Urinary bladder (tissue), 4 donors: ENCODE data around the gene GPC6. TPM values are rescaled to one million over a fixed set of nuclear protein-coding genes. Genes with fewer than 3 reads are reported as not detected.

Experiments
- DNase-seq: peaks from one replicate; pipeline ENCODE4 v3.0.0-alpha.2; 2015; ENCODE audit errors: extremely low spot score
- H3K27ac ChIP-seq: one replicate; pipeline ENCODE4 v1.5.1; 2013; ENCODE audit warnings: low read depth, mild to moderate bottlenecking, moderate library complexity
- H3K36me3 ChIP-seq: one replicate; pipeline ENCODE4 v1.6.1; 2013; ENCODE audit warnings: mild to moderate bottlenecking, moderate library complexity; ENCODE audit not compliant: insufficient read depth
- H3K4me1 ChIP-seq: one replicate; pipeline ENCODE4 v1.6.1; 2013; ENCODE audit warnings: mild to moderate bottlenecking, moderate library complexity; ENCODE audit not compliant: insufficient read depth
- H3K4me3 ChIP-seq: one replicate; pipeline ENCODE4 v1.5.1; 2013; ENCODE audit warnings: low read depth, low read length
- WGBS: extraction: QIAGEN DNeasy Blood & Tissue Kit; methylation state at CpG from one replicate; pipeline ENCODE4 v1.1.7; 2013; 5-methylcytosine and 5-hydroxymethylcytosine counted together
- polyA plus RNA-seq: library from polyadenylated mRNA; stranded (reverse); fragments of 200-250 nt; gene quantifications from one replicate; pipeline ENCODE4 v1.2.3, GENCODE V29; 2013
- total RNA-seq: library from RNA; depleted of rRNA; stranded (reverse); fragments of >200 nt; gene quantifications from one replicate; pipeline ENCODE4 v1.2.3, GENCODE V29; 2014
- donor health status: healthy with polysubstance abuse.
- donor health status: healthy.

Gene GPC6
- total and polyA plus RNA-seq, 2 donors = 8.8 to 126 TPM

GRCh38 chr13:93364166-93364565 is 137.6 kb downstream of the GPC6 start:
- WGBS = 82% methylated on average over 5 of the region's 5 CpGs

GRCh38 chr13:93368296-93368695 is 141.7 kb downstream of the GPC6 start:
- WGBS = no CpG with 5 or more reads among the region's 1 CpG
- DNase-seq = no peak

More at GRCh38 chr13:93364166-93364565, 137.6 kb downstream of the GPC6 start:
- DNase-seq = no peak
- Histone ChIP-seq H3K36me3 (no peaks in the 10 kb centered on the region), H3K27ac (no peak overlapping the region), H3K4me3 (no peak overlapping the region), H3K4me1 (no peaks in the 10 kb centered on the region)

GRCh38 chr13:93368718-93369117 is 142.1 kb downstream of the GPC6 start:
- Histone ChIP-seq H3K4me3 (no peak overlapping the region), H3K27ac (no peak overlapping the region), H3K36me3 (no peaks in the 10 kb centered on the region), H3K4me1 (no peaks in the 10 kb centered on the region)
- no peak for DNase-seq

More at GRCh38 chr13:93368296-93368695, 141.7 kb downstream of the GPC6 start:
- Histone ChIP-seq H3K27ac (no peak overlapping the region), H3K4me1 (no peaks in the 10 kb centered on the region), H3K36me3 (no peaks in the 10 kb centered on the region), H3K4me3 (no peak overlapping the region)

GRCh38 chr13:93372856-93373255 is 146.2 kb downstream of the GPC6 start:
- Histone ChIP-seq H3K27ac (no peak overlapping the region), H3K4me1 (no peaks in the 10 kb centered on the region), H3K4me3 (no peak overlapping the region), H3K36me3 (no peaks in the 10 kb centered on the region)
- WGBS = 65% methylated on average over 3 of the region's 3 CpGs
- DNase-seq = no peak

DNA sequence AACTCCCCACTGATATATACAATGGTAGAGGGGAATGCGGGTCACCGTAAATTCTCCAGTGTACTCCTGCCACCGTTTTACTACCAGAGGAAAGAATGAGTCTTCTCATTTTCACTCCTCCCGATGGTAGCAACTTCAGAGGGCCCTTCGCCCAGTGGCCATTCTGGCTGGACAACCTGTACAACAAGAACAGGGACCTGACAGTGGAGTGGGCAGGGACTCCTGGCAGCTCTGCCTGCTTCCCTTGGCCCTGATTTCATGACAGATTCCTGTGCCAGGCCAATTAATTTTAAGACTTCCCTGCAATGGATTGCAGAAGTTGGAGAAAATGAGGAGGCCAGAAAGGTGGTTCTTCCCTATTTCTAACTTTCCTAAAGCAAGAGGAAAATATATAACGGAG is 148.9 kb downstream of the GPC6 start:
- 91% methylated on average over 6 of the region's 6 CpGs for WGBS
- Histone ChIP-seq H3K4me1 (no peaks in the 10 kb centered on the region), H3K36me3 (no peaks in the 10 kb centered on the region), H3K27ac (no peak overlapping the region), H3K4me3 (no peak overlapping the region)
- no peak for DNase-seq

DNA sequence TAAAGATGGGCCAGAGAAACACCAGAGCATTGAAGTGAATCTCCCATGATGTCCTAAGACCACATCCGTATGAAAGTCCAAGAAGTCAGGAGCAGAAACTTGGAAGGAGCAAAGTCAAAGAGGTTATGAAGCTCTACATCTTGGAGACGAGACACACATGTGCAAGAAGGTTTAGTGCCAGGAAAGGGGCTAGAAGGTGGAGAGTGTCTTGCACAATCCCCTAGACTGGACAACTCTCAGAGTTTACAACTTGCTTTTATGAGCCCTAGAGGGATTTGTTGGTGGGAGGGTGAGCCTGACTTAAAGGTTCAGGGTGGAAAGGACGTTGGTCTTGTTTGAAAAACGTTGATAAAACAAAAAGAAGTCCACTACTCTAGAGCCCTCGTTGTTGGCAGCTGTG is 150.6 kb downstream of the GPC6 start:
- no peak overlapping the region for H3K4me3 ChIP-seq
- no peak for DNase-seq
- H3K36me3 ChIP-seq = no peaks in the 10 kb centered on the region
- H3K4me1 ChIP-seq = no peaks in the 10 kb centered on the region
- no peak overlapping the region for H3K27ac ChIP-seq
- 41% methylated on average over 5 of the region's 5 CpGs for WGBS

DNA sequence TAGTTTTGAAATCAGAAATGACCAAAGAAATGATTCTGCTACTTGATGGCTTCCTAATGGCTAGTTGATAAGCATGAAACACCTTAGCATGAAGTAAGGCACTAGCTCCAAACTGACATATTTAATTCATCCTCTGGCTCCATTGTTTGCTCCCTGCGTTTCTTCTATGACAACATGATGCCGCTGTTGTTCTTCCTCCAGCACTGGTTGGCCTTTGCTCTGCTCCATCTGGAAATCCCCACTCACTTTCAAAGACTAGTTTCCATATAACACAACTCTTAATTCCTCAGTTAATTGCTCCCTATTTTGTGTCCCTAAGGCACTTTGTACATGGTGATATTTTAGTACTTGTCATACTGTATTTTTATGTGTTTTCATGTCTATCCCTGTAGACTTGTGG is 151.6 kb downstream of the GPC6 start:
- no peaks in the 10 kb centered on the region for H3K4me1 ChIP-seq
- no peak for DNase-seq
- H3K27ac ChIP-seq = no peak overlapping the region
- H3K36me3 ChIP-seq = no peaks in the 10 kb centered on the region
- no peak overlapping the region for H3K4me3 ChIP-seq
- WGBS = 82% methylated on average over 2 of the region's 2 CpGs

DNA sequence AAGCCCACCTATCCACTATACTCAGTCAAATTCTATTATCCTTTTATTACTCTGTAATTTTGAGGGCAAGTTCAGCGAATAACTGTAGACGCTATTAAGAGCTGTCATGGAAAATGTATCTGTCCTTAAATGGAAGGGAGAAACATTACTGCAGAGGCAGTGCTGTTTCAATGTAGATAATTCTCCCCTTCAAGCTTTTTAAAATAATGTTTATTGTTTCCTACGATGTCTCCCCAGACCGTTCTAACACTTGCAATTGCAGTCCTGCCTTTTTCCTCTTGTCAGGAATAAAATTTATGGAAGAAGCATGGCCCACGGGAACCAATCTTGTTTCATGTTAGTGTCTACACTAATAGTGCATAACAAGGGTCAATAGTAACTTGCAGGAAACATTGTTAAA is 159.5 kb downstream of the GPC6 start:
- 73% methylated on average over 5 of the region's 5 CpGs for WGBS
- no peak for DNase-seq
- Histone ChIP-seq H3K36me3 (no peaks in the 10 kb centered on the region), H3K4me1 (no peaks in the 10 kb centered on the region), H3K27ac (no peak overlapping the region), H3K4me3 (no peak overlapping the region)

DNA sequence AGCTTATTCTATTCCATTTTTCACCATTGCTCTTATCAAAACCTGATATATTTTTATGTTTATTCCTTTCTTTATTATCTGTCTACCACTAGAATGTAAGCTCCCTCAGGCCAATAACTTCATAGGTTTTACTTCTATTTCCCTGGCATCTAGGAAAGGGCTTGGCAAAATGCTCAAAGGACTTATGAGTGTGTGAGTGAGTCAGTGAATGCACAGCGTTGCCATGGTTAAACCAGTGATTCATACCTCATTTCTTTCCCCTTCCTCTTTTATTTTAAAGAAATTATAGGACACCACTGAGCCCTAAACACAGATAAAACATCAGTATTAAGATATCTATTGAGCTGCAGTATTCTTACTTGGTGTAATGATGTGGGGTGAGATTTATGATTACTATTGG is 162.1 kb downstream of the GPC6 start:
- Histone ChIP-seq H3K27ac (no peak overlapping the region), H3K36me3 (no peaks in the 10 kb centered on the region), H3K4me1 (no peaks in the 10 kb centered on the region), H3K4me3 (no peak overlapping the region)
- WGBS = 92% methylated on average over 1 of the region's 1 CpG
- DNase-seq = no peak

GRCh38 chr13:93397619-93398018 is 171.0 kb downstream of the GPC6 start:
- no peak for DNase-seq
- Histone ChIP-seq H3K4me3 (no peak overlapping the region), H3K36me3 (no peaks in the 10 kb centered on the region), H3K4me1 (no peaks in the 10 kb centered on the region), H3K27ac (no peak overlapping the region)

DNA sequence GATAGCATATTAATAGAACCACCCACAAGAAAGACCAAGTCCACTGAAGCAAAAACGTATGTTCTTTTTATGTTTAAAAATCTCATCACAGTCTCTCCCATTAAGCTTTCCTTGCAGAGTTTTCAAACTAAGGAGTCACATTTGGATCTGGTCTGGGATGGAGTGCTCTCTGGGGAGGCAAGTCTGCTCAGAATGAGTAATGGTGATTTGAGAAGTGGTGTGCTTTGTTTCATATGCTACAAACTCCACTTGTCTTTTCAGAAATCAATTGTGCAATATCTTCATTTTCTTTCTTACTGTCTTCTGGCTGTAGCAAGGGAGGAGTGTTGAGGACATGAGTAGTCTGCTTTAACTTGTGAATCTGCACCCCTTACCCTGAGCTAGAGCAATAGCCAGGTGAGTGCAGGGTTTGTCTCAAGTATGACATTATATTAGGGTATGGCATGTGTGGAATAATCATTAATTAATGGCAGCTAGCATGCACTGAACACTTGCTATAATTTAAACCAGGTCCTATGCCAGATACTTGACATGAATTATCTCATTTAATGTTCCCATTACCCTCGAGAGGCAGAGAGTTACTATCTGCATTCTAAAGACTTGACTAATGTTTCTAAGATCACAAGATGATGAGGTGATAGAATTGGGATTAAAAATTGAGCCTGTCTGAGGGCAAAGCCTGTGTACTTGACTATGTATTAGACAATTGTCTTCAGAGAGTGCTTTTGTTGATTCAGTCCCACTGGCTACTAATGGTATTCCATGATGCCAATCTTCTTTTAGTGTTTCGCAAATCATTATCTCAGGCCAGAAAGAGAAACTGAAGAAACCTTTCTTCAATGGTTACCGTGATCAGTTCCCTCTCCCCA is 171.8 kb downstream of the GPC6 start:
- H3K4me3 ChIP-seq = no peak overlapping the region
- WGBS = 74% methylated on average over 4 of the region's 4 CpGs
- no peak overlapping the region for H3K27ac ChIP-seq
- H3K36me3 ChIP-seq = no peaks in the 10 kb centered on the region
- no peaks in the 10 kb centered on the region for H3K4me1 ChIP-seq
- no peak for DNase-seq

DNA sequence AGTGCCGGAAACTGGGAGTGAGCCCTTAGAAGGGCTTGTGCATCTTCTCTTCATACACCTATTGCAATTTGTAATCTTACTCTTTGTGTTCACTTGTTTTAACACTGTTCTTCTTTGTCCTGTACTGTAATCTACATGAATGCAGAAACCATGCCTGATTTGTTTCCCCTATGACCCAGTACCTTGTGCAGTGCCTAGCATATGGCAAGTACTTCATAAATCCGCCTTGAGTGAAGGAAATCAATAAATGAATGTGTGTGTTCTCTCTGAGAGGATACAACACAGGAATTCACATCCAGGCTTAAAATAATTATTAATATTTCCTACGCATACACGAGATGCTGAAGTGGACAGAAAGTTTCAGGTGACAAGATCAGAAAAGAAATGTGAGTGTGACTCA is 172.6 kb downstream of the GPC6 start:
- Histone ChIP-seq H3K27ac (no peak overlapping the region), H3K36me3 (no peaks in the 10 kb centered on the region), H3K4me1 (no peaks in the 10 kb centered on the region), H3K4me3 (no peak overlapping the region)
- WGBS = 94% methylated on average over 4 of the region's 4 CpGs
- no peak for DNase-seq

- DNase-seq = no peak
- WGBS = 93% methylated on average over 2 of the region's 2 CpGs
- no peak overlapping the region for H3K4me3 ChIP-seq
- no peaks in the 10 kb centered on the region for H3K4me1 ChIP-seq
- no peak overlapping the region for H3K27ac ChIP-seq
- H3K36me3 ChIP-seq = no peaks in the 10 kb centered on the region
Measured at GRCh38 chr13:93406136-93406535, 179.5 kb downstream of the GPC6 start.

DNA sequence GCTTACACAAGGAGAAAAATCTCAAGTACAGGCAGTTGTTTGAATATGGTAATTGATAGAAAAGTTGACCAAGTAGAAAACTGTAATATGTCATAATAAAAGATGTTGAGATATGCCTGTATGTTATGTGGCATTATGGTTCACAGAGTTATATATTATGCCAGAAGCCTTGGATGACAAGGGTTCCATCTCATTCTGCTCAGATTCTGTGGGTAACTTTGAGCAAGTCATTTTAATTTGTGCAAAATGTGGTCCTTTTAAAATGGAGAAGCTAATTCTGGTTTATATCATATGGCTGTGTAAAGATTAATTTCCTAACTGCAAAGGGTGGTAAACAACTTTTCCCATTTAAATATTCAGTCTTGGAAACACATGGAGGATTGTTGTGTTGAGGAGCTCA is 180.9 kb downstream of the GPC6 start:
- H3K4me3 ChIP-seq = no peak overlapping the region
- H3K36me3 ChIP-seq = no peaks in the 10 kb centered on the region
- no peaks in the 10 kb centered on the region for H3K4me1 ChIP-seq
- DNase-seq = no peak
- no peak overlapping the region for H3K27ac ChIP-seq

DNA sequence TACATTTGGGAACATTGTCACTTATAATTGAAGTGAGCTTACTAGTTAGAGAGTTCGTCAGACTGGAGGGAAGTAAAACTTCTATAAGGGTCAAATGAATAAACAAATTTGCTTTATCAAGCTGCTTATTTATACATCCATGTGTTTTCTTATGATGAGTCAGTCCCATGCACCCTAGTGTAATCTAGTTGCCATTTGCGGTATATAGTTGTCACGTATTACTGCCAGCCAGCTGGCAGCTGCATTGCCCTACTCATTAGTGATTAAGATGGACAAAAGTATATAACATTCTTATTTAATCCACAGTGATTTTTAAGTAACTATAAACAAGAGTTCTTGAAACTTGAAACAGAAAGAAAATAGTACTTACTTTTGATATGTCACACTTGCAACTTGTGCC is 182.4 kb downstream of the GPC6 start:
- no peaks in the 10 kb centered on the region for H3K36me3 ChIP-seq
- 93% methylated on average over 3 of the region's 3 CpGs for WGBS
- DNase-seq = no peak
- no peaks in the 10 kb centered on the region for H3K4me1 ChIP-seq
- no peak overlapping the region for H3K4me3 ChIP-seq
- no peak overlapping the region for H3K27ac ChIP-seq
